GM19397 (cell line): ENCODE results near the gene FXYD7.

ENCODE experiments used
- ATAC-seq: cut with Tn5 transposase; IDR thresholded peaks from one replicate; pipeline ENCODE4 v1.9.1; 2021; ENCODE audit warnings: mild to moderate bottlenecking, moderate library complexity; ENCODE audit not compliant: unreplicated experiment

FXYD7 gene

GRCh38 chr19:35162471-35163326 is 19.6 kb downstream of the FXYD7 start:
- ATAC-seq = no peak

GRCh38 chr19:35164418-35164817 is 21.4 kb downstream of the FXYD7 start:
- no peak for ATAC-seq

- ATAC-seq = no peak
Observed at GRCh38 chr19:35165200-35166058, 22.4 kb downstream of the FXYD7 start.

GRCh38 chr19:35166100-35167063 is 23.3 kb downstream of the FXYD7 start:
- ATAC-seq = no peak

- no peak for ATAC-seq
Observed at GRCh38 chr19:35167251-35168119, 24.4 kb downstream of the FXYD7 start.

- ATAC-seq = no peak
Observed at GRCh38 chr19:35168196-35168595, 25.1 kb downstream of the FXYD7 start.

GRCh38 chr19:35169221-35169995 is 26.4 kb downstream of the FXYD7 start:
- no peak for ATAC-seq

- ATAC-seq = no peak
Observed at GRCh38 chr19:35170359-35171061, 27.5 kb downstream of the FXYD7 start.

GRCh38 chr19:35171730-35172129 is 28.7 kb downstream of the FXYD7 start:
- ATAC-seq = no peak

- no peak for ATAC-seq
Observed at GRCh38 chr19:35174226-35174625, 31.2 kb downstream of the FXYD7 start.

GRCh38 chr19:35176181-35176570 is 33.1 kb downstream of the FXYD7 start:
- no peak for ATAC-seq

GRCh38 chr19:35177377-35178274 is 34.6 kb downstream of the FXYD7 start:
- no peak for ATAC-seq

GRCh38 chr19:35178701-35179100 is 35.6 kb downstream of the FXYD7 start:
- ATAC-seq = no peak

- ATAC-seq = no peak
Observed at GRCh38 chr19:35179830-35180229, 36.8 kb downstream of the FXYD7 start.

GRCh38 chr19:35181387-35181786 is 38.3 kb downstream of the FXYD7 start:
- no peak for ATAC-seq

- no peak for ATAC-seq
Observed at GRCh38 chr19:35184267-35184666, 41.2 kb downstream of the FXYD7 start.

GRCh38 chr19:35184884-35185283 is 41.8 kb downstream of the FXYD7 start:
- ATAC-seq = no peak
